Measurements from ENCODE around the gene FGFBP1.
A peak's percentile ranks its signal among the peaks of the same experiment; 100 is the strongest.

The FGFBP1 gene

DNA sequence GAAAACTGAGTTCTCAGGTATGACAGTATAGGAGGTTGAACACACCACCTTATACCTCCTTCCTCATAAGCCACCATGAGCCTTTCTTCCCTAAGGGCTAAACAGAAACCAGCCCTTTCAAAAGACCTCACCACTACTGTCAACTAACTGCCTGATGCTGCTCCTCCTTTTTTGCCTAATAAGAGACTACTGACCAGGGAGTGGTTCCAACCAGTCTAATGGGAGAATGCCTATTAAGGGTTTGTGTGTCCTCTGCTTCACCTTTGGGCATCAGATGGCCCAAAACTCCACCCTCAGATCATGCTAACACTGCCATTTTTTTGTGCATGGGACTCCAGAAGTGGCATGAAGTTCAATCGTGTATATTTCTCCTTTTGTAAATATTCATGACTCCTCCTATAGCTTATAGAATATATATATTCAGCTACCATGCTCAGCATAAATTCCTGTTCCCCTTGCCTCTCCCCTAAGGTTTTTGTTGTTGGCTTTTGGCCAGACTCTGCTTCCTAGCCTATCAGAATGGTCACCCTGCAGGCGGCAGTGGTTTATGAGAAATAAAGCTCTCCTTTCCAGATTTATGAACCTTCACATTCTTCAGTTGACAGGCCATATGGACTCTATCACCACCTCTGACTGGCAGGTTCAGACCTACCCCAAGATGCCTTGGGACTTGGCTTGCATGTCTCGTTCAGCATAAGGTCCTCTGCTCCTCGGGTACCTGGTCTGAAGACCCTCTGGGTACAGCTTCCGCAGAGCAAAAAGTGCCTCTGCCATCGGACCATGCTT, 28.2 kb downstream of the FGFBP1 start:
- DNase-seq, result no peak

DNA sequence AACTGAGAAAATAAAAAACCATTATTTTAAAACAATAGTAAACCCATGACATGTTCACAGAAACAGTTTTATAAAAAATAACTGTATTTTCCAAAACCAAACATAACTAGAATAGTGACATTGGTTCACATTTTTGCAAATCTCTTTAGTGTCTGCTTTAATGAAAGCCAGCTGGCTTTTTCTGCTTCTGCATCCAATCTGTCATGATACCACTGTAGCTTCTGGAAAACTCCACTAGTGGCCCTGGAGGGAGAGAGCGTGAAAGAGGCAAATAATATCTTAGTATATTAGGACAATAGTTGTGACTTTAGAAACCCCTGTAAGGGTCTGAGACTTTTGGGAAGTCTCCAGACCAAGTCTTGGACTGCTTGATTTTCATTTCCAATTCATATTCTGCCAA, 31.1 kb downstream of the FGFBP1 start:
- peak; percentile 34 for DNase-seq

DNA sequence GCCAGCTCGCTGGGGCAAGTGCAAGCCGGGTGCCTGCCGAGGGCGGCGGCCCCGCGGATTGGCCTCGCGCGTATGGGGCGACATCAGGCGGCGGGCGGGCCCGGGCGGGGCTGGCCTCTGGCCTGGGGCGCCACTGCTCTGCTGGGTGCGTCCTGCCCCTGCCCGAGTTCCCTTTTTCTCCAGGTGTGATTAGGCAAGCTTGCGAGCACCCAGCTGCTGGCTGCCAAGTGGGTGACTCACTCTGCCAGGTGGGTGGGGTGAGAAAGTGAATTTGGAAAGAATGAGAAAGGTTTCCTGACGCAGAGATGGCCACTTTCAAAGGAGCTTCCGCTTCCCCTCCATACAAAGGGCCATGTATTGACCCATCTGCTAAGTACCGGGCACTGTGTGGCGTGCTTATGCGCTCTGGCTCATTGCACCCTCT, 32.5 kb downstream of the FGFBP1 start:
- DNase-seq, result no peak

DNA sequence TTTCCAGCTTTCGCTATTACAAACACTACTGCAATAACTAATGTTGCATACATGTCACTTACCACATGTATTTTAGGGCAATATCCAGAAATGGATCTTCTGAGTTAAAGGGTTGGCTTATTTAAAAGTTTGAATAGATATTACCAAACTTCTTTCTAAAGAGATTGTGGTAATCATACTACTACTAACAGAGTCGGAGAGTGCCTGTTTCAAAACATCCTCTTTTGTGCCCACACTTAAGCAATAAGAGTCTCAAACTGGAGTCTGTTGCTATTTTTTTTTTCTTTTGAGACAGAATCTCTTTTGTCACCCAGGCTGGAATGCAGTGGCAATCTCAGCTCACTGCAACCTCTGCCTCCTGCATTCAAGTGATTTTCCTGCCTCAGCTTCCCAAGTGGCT, 35.8 kb downstream of the FGFBP1 start:
- DNase-seq, result no peak

DNA sequence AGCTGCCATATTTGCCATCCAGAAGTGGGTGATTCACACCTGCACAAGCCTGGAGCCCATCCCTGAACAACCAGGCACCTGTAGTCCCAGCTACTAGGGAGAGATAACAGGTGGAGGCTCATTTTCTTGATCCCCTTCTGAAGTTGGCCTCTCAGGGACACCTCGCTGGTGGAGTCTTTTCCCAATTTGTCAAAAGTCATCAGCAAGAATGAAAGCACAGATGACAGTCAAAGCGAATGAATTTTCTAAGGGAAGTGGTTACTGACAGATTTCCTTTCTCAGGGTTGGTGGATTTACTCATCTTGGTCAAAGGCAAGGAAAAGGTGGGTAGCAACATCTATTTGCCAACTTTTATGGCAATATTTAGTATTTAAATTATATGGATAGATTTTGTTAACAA, 36.5 kb downstream of the FGFBP1 start:
- DNase-seq, result no peak

DNA sequence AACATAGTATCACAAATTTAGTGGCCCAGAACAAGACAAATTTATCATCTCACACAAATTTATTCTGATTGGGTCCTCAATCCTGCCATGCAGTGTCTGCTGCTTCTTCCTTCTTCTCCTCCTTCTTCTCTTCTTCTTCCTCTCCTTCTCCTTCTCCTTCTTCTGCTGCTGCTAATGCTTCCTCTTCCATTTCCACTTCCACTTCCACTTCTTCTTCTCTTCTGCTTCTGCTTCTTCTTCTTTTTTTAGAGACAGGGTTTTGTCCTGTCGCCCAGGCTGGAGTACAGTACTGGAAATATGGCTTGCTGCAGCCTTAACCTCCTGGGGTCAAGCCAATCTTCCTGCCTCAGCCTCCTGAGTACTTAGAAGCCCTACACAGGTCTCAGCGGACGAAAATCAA, 37.5 kb downstream of the FGFBP1 start:
- DNase-seq, result no peak

DNA sequence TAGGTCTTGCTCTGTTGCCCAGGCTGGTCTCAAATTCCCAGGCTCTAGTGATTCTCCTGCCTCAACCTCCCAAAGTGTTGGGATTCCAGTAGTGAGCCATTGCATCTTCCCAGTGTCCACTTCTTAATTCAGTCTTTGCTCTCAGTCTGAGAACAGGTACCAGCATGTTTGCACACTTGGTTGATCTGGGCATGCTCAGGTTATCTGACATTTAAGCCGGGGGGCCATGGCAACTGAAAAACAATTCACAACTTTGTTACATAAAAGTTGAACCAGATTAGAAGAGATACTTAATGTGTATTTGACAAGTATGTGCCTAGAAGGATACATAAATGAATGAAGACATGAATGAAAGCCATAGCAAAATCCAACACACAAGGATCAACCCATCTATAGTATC, 39.0 kb downstream of the FGFBP1 start:
- no peak for DNase-seq

DNA sequence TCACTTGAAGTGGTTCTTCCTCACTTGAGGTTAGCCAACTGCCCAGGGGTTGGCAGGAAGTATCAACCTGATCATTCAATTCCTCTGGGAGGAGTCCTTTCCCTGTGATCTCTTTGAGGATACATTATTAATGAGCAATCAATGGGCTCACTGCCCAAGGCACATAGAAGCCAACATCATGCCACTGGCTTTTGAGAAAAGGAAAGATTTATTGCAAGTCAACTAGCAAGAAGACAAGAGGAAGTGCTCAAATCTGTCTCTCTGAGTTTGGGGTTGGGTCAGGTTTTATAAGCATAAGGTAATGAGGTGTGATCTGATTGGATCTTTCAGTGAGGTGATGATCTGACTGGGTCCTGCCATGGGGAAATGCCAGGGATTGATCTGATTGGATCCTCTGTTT, 39.6 kb downstream of the FGFBP1 start:
- DNase-seq, result no peak

DNA sequence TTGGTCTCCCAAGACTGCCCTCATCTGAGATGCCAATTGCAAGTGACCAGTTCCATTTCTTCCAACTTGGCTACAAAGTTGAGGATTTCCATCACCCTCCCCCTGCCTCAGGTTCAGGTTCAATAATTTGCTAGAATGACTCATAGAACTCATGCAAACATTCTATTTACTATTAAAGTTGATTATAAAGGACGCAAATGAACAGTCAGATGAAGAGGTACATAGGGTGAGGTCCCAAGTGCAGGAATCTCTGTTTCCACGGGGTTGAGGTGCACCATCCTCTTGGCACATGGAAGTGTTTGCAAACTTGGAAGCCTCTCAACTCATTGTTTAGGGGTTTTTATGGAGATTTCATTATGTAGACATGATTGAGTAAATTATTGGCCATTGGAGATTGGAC, 41.0 kb downstream of the FGFBP1 start:
- no peak for DNase-seq

DNA sequence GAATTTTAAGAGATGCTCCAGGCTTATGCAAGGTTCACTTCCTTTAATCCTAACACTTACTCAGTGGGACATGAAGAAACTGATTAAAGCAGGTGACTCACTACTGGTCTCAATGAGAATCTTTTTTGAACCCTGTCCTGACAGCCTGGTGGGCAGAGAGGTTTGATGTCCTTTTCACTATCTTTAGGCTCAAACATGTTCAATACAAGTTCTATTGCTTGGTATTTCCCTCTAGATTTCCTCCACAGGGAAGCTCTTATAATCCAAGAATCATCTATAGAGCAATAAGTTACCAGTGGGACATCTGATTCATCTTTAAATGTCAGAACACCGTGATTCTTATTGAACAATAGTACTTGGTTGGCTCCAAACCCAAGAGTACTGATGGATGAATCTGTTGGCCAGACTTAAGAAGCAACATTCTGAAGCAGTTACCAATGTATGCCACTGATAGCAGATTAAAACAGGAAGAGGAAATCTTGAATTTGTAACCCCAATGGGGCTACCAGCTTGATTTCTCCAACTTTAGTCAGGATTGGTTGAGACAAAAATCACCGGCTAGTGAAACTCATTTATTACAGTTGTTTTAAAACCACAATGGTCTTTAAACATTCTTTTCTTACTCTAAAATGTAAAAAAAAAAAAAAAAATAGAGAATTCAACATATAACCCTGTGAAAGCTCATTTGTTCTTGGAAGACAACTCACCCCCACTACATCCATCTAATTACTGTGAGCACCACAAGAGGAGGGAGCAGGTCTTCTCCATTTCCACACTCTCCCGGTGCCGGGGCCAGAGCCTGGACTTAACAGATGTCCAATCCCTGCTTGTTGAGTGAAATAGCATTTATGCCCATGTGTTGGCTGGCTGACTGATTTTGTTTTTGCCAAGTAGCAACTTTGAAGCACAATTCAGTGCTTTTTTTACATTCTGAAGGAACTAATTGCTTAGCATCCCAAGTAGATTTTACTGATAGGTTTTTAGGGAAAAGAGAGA, 43.3 kb downstream of the FGFBP1 start:
- DNase-seq, result peak; percentile 56

DNA sequence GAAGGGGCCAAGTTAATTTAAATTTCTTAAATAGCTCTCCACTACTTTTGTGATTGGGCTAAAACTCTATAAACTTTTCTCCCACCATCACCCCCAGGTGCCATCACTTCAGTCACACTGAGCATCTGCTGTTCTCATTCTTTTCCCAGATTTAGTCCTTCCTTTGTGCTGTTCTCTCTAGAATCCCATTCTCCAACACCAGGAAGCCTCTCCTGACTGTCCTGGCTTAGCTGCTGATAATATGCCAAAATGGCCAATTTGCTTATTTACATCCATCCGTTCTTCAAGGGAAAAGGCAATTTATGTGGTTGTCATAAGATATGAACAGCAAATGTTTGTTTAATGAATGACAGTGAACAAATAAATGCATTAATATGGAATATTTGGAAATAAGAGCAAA, 44.1 kb downstream of the FGFBP1 start:
- no peak for DNase-seq

DNA sequence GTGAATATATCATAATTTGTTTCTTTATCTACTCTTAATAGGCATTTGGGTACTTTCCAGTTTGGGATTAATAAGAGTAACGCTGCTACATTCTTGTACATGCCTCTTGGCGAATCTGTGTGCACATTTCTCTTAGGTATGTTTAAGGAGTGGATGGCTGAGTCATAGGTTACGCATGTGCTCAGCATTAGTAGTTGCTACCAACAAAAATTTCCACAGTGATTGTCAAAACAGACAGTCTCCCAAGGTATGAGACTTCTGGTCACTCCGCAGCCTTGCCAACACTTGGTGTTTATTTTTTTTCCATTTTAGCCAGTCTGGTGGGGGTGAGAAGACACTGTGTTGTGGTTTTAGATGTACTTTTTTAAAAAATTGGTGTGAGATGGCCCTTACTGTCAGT, 44.6 kb downstream of the FGFBP1 start:
- peak; percentile 96 for DNase-seq

DNA sequence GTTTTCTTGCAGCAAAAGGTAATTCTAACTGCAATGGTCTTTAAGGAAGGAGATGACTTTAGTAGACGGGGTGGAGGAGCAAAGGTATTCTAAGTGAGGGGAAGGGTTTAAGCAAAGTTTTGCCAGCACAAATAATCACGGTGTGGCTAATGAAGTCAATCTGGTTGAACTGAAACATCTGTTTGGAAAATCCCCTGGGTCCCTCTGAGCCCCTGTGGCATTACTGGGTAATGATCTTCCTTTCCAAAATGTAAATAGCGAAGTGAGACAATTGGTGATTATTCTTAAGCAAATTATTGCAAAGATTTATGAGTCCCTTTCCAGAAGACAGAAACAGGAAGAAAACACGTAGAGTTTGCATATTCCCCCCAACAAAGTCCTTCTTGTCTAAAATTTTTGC, 47.2 kb downstream of the FGFBP1 start:
- no peak for DNase-seq

DNA sequence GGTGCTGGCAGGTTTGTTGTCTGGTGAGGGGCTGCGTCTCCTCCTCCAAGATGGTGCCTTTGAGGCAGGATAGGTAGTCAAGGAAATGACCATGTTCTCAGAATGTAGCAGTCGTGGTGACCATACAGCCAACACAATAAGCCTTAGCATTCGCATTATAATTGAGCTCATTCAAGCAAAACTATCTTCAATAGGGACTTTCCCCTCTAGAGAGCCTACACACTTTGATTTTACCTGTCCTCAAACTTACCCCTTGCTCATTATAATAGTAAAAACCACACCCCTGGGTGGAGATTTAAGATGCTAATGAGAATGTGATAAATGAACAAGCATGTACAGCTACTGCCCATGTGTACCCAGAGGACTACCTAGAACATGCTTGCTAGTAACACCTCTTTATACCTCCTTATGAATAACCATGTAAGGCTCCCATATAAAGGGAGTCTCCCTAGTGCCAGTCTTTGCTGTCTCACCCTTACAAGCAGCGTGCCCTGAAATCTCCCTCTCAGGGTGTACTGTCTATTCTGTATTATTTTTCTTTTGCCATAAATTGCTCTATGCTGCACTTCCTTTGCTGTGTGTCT, 48.2 kb downstream of the FGFBP1 start:
- no peak for DNase-seq

DNA sequence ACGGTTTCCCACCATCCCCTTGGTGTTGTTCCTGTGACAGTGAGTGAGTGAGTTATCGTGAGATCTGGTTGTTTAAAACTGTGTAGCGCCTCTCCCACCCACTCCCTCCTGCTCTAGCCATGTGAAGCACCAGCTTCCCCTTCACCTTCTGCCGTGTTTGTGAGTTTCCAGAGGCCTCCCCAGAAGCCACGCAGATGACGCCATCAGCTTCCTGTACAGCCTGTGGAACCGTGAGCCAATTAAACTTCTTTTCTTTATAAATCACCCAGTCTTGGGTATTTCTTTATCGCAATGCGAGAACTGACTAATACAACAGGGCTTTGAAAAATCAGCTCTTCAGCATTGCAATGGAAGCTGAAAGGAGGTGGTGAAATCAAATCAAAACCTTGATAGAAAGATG, 50.0 kb downstream of the FGFBP1 start:
- peak; percentile 16 for DNase-seq

Data from fibroblast of skin of right biceps (primary cell).